ENCODE measurements around the gene MKNK2.

The MKNK2 gene

GRCh38 chr19:1990230-1991017, 60.6 kb downstream of the MKNK2 start:
- TF ChIP-seq MAX (IDR thresholded peaks at IDR 0.05) = no peak
- no peak for TF ChIP-seq ZBTB7A (IDR thresholded peaks at IDR 0.05; ENCODE audit: low read depth)
- TF ChIP-seq RAD21 (IDR thresholded peaks at IDR 0.05; ENCODE audit: low read depth) = no peak
- TF ChIP-seq NFIC (IDR thresholded peaks at IDR 0.05) = no peak
- no peak for TF ChIP-seq TCF12 (IDR thresholded peaks at IDR 0.05; ENCODE audit: low read depth)
- TF ChIP-seq CEBPB (IDR thresholded peaks at IDR 0.05) = no peak
- TF ChIP-seq FOXM1 (IDR thresholded peaks at IDR 0.05; ENCODE audit: borderline replicate concordance, low read depth) = no peak
- TF ChIP-seq REST (IDR thresholded peaks at IDR 0.05; ENCODE audit: low read depth) = no peak
- TF ChIP-seq USF1 (IDR thresholded peaks at IDR 0.05) = no peak
- TF ChIP-seq EGR1 (IDR thresholded peaks at IDR 0.05) = no peak
- TF ChIP-seq TAF1 (IDR thresholded peaks at IDR 0.05; ENCODE audit: low read depth) = no peak
- no peak for TF ChIP-seq EP300 (IDR thresholded peaks at IDR 0.05; ENCODE audit: borderline replicate concordance)
- TF ChIP-seq YY1 (IDR thresholded peaks at IDR 0.05; ENCODE audit: low read depth) = no peak
- no peak for TF ChIP-seq TEAD4 (IDR thresholded peaks at IDR 0.05)
- TF ChIP-seq CREB1 (IDR thresholded peaks at IDR 0.05; ENCODE audit: low read depth) = no peak

GRCh38 chr19:1989513-1990229, 61.4 kb downstream of the MKNK2 start:
- TF ChIP-seq YY1 (IDR thresholded peaks at IDR 0.05; ENCODE audit: low read depth) = no peak
- TF ChIP-seq ZBTB7A (IDR thresholded peaks at IDR 0.05; ENCODE audit: low read depth) = no peak
- TF ChIP-seq REST (IDR thresholded peaks at IDR 0.05; ENCODE audit: low read depth) = no peak
- TF ChIP-seq EGR1 (IDR thresholded peaks at IDR 0.05) = no peak
- no peak for TF ChIP-seq NFIC (IDR thresholded peaks at IDR 0.05)
- TF ChIP-seq CREB1 (IDR thresholded peaks at IDR 0.05; ENCODE audit: low read depth) = no peak
- TF ChIP-seq RAD21 (IDR thresholded peaks at IDR 0.05; ENCODE audit: low read depth) = no peak
- no peak for TF ChIP-seq TEAD4 (IDR thresholded peaks at IDR 0.05)
- no peak for TF ChIP-seq EP300 (IDR thresholded peaks at IDR 0.05; ENCODE audit: borderline replicate concordance)
- no peak for TF ChIP-seq USF1 (IDR thresholded peaks at IDR 0.05)
- TF ChIP-seq TCF12 (IDR thresholded peaks at IDR 0.05; ENCODE audit: low read depth) = no peak
- no peak for TF ChIP-seq MAX (IDR thresholded peaks at IDR 0.05)
- TF ChIP-seq FOXM1 (IDR thresholded peaks at IDR 0.05; ENCODE audit: borderline replicate concordance, low read depth) = no peak
- no peak for TF ChIP-seq TAF1 (IDR thresholded peaks at IDR 0.05; ENCODE audit: low read depth)
- no peak for TF ChIP-seq CEBPB (IDR thresholded peaks at IDR 0.05)

Data from Ishikawa (cell line).